ENCODE measurements around the gene UNC79. TPM values are rescaled to one million over a fixed set of nuclear protein-coding genes. Genes with fewer than 3 reads are reported as not detected.

UNC79 gene
- total RNA-seq, 1 experiment from 2014 or later, result 0.05 TPM

- DNase-seq (ENCODE audit: low read depth, low spot score) (no peak), ATAC-seq (no peak)
- ChIA-PET POLR2A (interaction anchor here (0.6 kb wide), 1 partner anchor 14 kb away, joined by 4 read pairs; no protein-coding TSS in a partner anchor), CTCF (no interaction called here)
- H3K4me3 ChIP-seq (ENCODE audit: low read depth in 2 of 2, low read length in 2 of 2), result no peak overlapping the region
- BruUV-seq (replicated peaks), result no TSS peak
- TF ChIP-seq SIN3A (IDR thresholded peaks at IDR 0.05; ENCODE audit: borderline replicate concordance, insufficient read depth, low read depth, low read length) (no peak), POLR2AphosphoS5 (IDR thresholded peaks at IDR 0.05; ENCODE audit: low read depth, low read length) (no peak), CTCF (IDR thresholded peaks at IDR 0.05) (no peak), TCF7L2 (IDR thresholded peaks at IDR 0.05; ENCODE audit: low read depth, low read length) (no peak)
- TF ChIP-seq, protein P1, sequence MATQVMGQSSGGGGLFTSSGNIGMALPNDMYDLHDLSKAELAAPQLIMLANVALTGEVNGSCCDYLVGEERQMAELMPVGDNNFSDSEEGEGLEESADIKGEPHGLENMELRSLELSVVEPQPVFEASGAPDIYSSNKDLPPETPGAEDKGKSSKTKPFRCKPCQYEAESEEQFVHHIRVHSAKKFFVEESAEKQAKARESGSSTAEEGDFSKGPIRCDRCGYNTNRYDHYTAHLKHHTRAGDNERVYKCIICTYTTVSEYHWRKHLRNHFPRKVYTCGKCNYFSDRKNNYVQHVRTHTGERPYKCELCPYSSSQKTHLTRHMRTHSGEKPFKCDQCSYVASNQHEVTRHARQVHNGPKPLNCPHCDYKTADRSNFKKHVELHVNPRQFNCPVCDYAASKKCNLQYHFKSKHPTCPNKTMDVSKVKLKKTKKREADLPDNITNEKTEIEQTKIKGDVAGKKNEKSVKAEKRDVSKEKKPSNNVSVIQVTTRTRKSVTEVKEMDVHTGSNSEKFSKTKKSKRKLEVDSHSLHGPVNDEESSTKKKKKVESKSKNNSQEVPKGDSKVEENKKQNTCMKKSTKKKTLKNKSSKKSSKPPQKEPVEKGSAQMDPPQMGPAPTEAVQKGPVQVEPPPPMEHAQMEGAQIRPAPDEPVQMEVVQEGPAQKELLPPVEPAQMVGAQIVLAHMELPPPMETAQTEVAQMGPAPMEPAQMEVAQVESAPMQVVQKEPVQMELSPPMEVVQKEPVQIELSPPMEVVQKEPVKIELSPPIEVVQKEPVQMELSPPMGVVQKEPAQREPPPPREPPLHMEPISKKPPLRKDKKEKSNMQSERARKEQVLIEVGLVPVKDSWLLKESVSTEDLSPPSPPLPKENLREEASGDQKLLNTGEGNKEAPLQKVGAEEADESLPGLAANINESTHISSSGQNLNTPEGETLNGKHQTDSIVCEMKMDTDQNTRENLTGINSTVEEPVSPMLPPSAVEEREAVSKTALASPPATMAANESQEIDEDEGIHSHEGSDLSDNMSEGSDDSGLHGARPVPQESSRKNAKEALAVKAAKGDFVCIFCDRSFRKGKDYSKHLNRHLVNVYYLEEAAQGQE (IDR thresholded peaks at IDR 0.05; ENCODE audit: insufficient read depth in 1 of 2, low read depth in 2 of 2, low read length in 1 of 2), result no peak
- H3K4me1 ChIP-seq (ENCODE audit: control insufficient read depth, insufficient read depth, low read length), result no peaks in the 10 kb centered on the region
- H3K36me3 ChIP-seq (ENCODE audit: control insufficient read depth, insufficient read depth, low read length), result no peaks in the 10 kb centered on the region
- H3K9me3 ChIP-seq (ENCODE audit: control insufficient read depth, insufficient read depth, low read depth, low read length), result peaks cover 11% of the 10 kb centered on the region; the same call in 1 of the 2 replicates
- intact Hi-C loops (cut with micrococcal nuclease; ENCODE audit: unreplicated experiment) (loop anchor here (2.0 kb wide), 1 partner anchor 41 kb away; no protein-coding TSS in a partner anchor), in situ Hi-C loops (cut with HindIII; ENCODE audit: low pct_unique_long_range_greater_than_20kb, low sequenced_read_pairs) (no loop called here)
- no peaks in the 10 kb centered on the region; the same call in 1 of the 2 replicates for H3K27me3 ChIP-seq (ENCODE audit: control insufficient read depth, insufficient read depth, low read length)
- H3K27ac ChIP-seq (ENCODE audit: low read length), result no peak overlapping the region
These were observed 232.6 kb downstream of the UNC79 start for GRCh38 chr14:93663317-93663716.

DNA sequence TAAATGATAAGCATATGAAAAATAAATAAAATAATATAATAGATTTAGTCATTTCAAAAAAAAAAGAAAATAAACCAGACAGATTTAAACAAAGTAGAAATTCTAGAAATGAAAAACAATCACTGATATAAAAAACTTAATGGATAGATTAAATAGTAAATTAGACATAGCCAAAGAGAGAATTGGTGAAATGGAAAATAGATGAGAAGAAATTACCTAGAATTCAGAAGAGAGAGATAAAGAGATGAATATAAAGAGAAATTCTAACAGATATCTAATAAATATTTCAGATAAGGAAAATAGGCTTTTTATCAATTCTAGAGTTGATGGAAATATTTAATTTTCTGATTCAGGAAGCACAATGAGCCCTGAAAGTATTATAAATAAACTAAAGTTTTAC lies 234.4 kb downstream of the UNC79 start:
- Histone ChIP-seq H3K4me1 (ENCODE audit: control insufficient read depth, insufficient read depth, low read length) (no peaks in the 10 kb centered on the region), H3K9me3 (ENCODE audit: control insufficient read depth, insufficient read depth, low read depth, low read length) (peaks cover 11% of the 10 kb centered on the region; the same call in 1 of the 2 replicates), H3K4me3 (ENCODE audit: low read depth in 2 of 2, low read length in 2 of 2) (no peak overlapping the region), H3K36me3 (ENCODE audit: control insufficient read depth, insufficient read depth, low read length) (no peaks in the 10 kb centered on the region), H3K27ac (ENCODE audit: low read length) (no peak overlapping the region), H3K27me3 (ENCODE audit: control insufficient read depth, insufficient read depth, low read length) (no peaks in the 10 kb centered on the region)
- in situ Hi-C loops (cut with HindIII; ENCODE audit: low pct_unique_long_range_greater_than_20kb, low sequenced_read_pairs), result no loop called here
- DNase-seq (ENCODE audit: low read depth, low spot score), result no peak
- ChIA-PET POLR2A (no interaction called here), CTCF (no interaction called here)
- TF ChIP-seq CTCF (IDR thresholded peaks at IDR 0.05) (no peak), SIN3A (IDR thresholded peaks at IDR 0.05; ENCODE audit: borderline replicate concordance, insufficient read depth, low read depth, low read length) (no peak), POLR2AphosphoS5 (IDR thresholded peaks at IDR 0.05; ENCODE audit: low read depth, low read length) (no peak), TCF7L2 (IDR thresholded peaks at IDR 0.05; ENCODE audit: low read depth, low read length) (no peak)
- TF ChIP-seq, protein P1 (IDR thresholded peaks at IDR 0.05; ENCODE audit: insufficient read depth in 1 of 2, low read depth in 2 of 2, low read length in 1 of 2), result no peak
- no peak for ATAC-seq
- intact Hi-C loops (cut with micrococcal nuclease; ENCODE audit: unreplicated experiment), result no loop called here
- no TSS peak for BruUV-seq (replicated peaks)
